H9 (cell line): ENCODE data around the gene RAB24. TPM values are rescaled to one million over a fixed set of nuclear protein-coding genes. Genes with fewer than 3 reads are reported as not detected.
A peak's percentile ranks its signal among the peaks of the same experiment; 100 is the strongest.

Experiments
- DNase-seq: peaks from one replicate; pipeline ENCODE4 v3.0.0-alpha.2; 2017
- H2AFZ ChIP-seq: one replicate; pipeline ENCODE4 v1.6.1; 2013; ENCODE audit warnings: mild to moderate bottlenecking, low read length, control low read depth, moderate library complexity
- H2AK5ac ChIP-seq: 2 replicates; pipeline ENCODE4 v1.6.1; 2013; ENCODE audit warnings: low read length, control low read depth, mixed read lengths; ENCODE audit not compliant: insufficient read length
- H2BK120ac ChIP-seq: one replicate; pipeline ENCODE4 v1.6.1; 2013; ENCODE audit warnings: low read depth, mild to moderate bottlenecking, low read length, control low read depth, inconsistent platforms; ENCODE audit not compliant: poor library complexity, severe bottlenecking
- H2BK12ac ChIP-seq: 2 replicates; pipeline ENCODE4 v1.6.1; 2013; ENCODE audit warnings: low read length, control low read depth, mixed read lengths, low read depth; ENCODE audit not compliant: insufficient read length
- H2BK15ac ChIP-seq: 2 replicates; pipeline ENCODE4 v1.6.1; 2013; ENCODE audit warnings: low read depth, low read length, control low read depth
- H2BK20ac ChIP-seq: one replicate; pipeline ENCODE4 v1.6.1; 2013; ENCODE audit warnings: low read depth, mild to moderate bottlenecking, low read length, control low read depth, inconsistent platforms; ENCODE audit not compliant: poor library complexity, severe bottlenecking
- H2BK5ac ChIP-seq: 2 replicates; pipeline ENCODE4 v1.6.1; 2013; ENCODE audit warnings: low read length, control low read depth, mixed read lengths; ENCODE audit not compliant: insufficient read length
- H3K14ac ChIP-seq: 2 replicates; pipeline ENCODE4 v1.6.1; 2013; ENCODE audit warnings: low read length, control low read depth; ENCODE audit not compliant: insufficient read depth
- H3K18ac ChIP-seq: 2 replicates; pipeline ENCODE4 v1.6.1; 2013; ENCODE audit warnings: low read depth, mild to moderate bottlenecking, mixed read lengths, low read length, control low read depth; ENCODE audit not compliant: insufficient read length
- H3K23ac ChIP-seq: 2 replicates; pipeline ENCODE4 v1.6.1; 2013; ENCODE audit warnings: low read length, control low read depth, mixed read lengths, low read depth; ENCODE audit not compliant: insufficient read length
- H3K23me2 ChIP-seq: 2 replicates; pipeline ENCODE4 v1.6.1; 2013; ENCODE audit warnings: low read depth, mild to moderate bottlenecking, mixed read lengths, low read length, control low read depth; ENCODE audit not compliant: insufficient read length, poor library complexity, severe bottlenecking
- H3K27ac ChIP-seq: 2 replicates; pipeline ENCODE4 v1.5.1; 2013; ENCODE audit warnings: low read length, control low read depth, mixed read lengths, low read depth; ENCODE audit not compliant: insufficient read length
- H3K27me3 ChIP-seq: 2 replicates; pipeline ENCODE4 v1.6.1; 2013; ENCODE audit warnings: low read length, control low read depth, inconsistent platforms; ENCODE audit not compliant: insufficient read depth
- H3K4ac ChIP-seq: 2 replicates; pipeline ENCODE4 v1.6.1; 2013; ENCODE audit warnings: low read depth, mild to moderate bottlenecking, control low read depth, inconsistent platforms, low read length, moderate library complexity
- H3K4me1 ChIP-seq: 2 replicates; pipeline ENCODE4 v1.6.1; 2013; ENCODE audit warnings: low read length, control low read depth, inconsistent platforms; ENCODE audit not compliant: insufficient read depth
- H3K4me2 ChIP-seq: 2 replicates; pipeline ENCODE4 v1.6.1; 2013; ENCODE audit warnings: low read length, control low read depth, mixed read lengths; ENCODE audit not compliant: insufficient read length, insufficient read depth
- H3K56ac ChIP-seq: 2 replicates; pipeline ENCODE4 v1.6.1; 2013; ENCODE audit warnings: low read depth, mild to moderate bottlenecking, mixed read lengths, low read length, control low read depth; ENCODE audit not compliant: insufficient read length
- H3K79me1 ChIP-seq: 2 replicates; pipeline ENCODE4 v1.6.1; 2013; ENCODE audit warnings: low read depth, mild to moderate bottlenecking, moderate library complexity, low read length, control low read depth, inconsistent platforms; ENCODE audit not compliant: insufficient read depth, poor library complexity, severe bottlenecking
- H3K79me2 ChIP-seq: 2 replicates; pipeline ENCODE4 v1.6.1; 2013; ENCODE audit warnings: low read length, control low read depth, inconsistent platforms; ENCODE audit not compliant: insufficient read depth
- H3K9ac ChIP-seq: 2 replicates; pipeline ENCODE4 v1.6.1; 2013; ENCODE audit warnings: low read length, control low read depth, mixed read lengths; ENCODE audit not compliant: insufficient read length; ENCODE audit errors: extremely low read depth
- H3K9me3 ChIP-seq: one replicate; pipeline ENCODE4 v1.6.1; 2013; ENCODE audit warnings: low read depth, low read length, inconsistent platforms; ENCODE audit not compliant: control insufficient read depth
- H3T11ph ChIP-seq: one replicate; pipeline ENCODE4 v1.6.1; 2013; ENCODE audit warnings: mild to moderate bottlenecking, low read length, control low read depth, inconsistent platforms
- H4K20me1 ChIP-seq: one replicate; pipeline ENCODE4 v1.6.1; 2013; ENCODE audit not compliant: control insufficient read depth, insufficient read length, insufficient read depth
- H4K5ac ChIP-seq: 2 replicates; pipeline ENCODE4 v1.6.1; 2013; ENCODE audit warnings: low read depth, mild to moderate bottlenecking, mixed read lengths, low read length, control low read depth; ENCODE audit not compliant: insufficient read length
- H4K8ac ChIP-seq: replicated peaks from 2 replicates; pipeline ENCODE4 v1.6.1; 2013; ENCODE audit warnings: low read length, control low read depth, mixed read lengths, low read depth; ENCODE audit not compliant: insufficient read length
- H4K91ac ChIP-seq: 2 replicates; pipeline ENCODE4 v1.6.1; 2013; ENCODE audit warnings: low read depth, mild to moderate bottlenecking, moderate library complexity, mixed read lengths, low read length, control low read depth; ENCODE audit not compliant: insufficient read length
- H3K27ac Mint-ChIP-seq, 3 experiments: 2 replicates in 2 of 3; 3 replicates in 1 of 3; pipeline ENCODE4 v1.8.0; 2020 to 2021; ENCODE audit warnings: mixed read lengths in 3 of 3, mild to moderate bottlenecking in 1 of 3, moderate library complexity in 1 of 3
- H3K27me3 Mint-ChIP-seq: 2 replicates; pipeline ENCODE4 v1.8.0; 2021; ENCODE audit warnings: low read depth, mild to moderate bottlenecking, moderate library complexity, mixed read lengths
- H3K36me3 Mint-ChIP-seq, 3 experiments: 2 replicates in 2 of 3; 3 replicates in 1 of 3; pipeline ENCODE4 v1.8.0; 2020 to 2021; ENCODE audit warnings: low read depth in 3 of 3, mixed read lengths in 3 of 3; ENCODE audit not compliant: insufficient read depth in 1 of 3
- H3K4me1 Mint-ChIP-seq, 2 experiments: 2 replicates each; pipeline ENCODE4 v1.8.0; 2020; ENCODE audit warnings: mixed read lengths in 2 of 2
- H3K4me3 Mint-ChIP-seq, 2 experiments: 2 replicates in 1 of 2; 3 replicates in 1 of 2; pipeline ENCODE4 v1.8.0; 2020 to 2021; ENCODE audit warnings: mild to moderate bottlenecking in 2 of 2, mixed read lengths in 2 of 2, moderate library complexity in 1 of 2
- H3K9me3 Mint-ChIP-seq, 2 experiments: 2 replicates in 1 of 2; 3 replicates in 1 of 2; pipeline ENCODE4 v1.8.0; 2020; ENCODE audit warnings: mild to moderate bottlenecking in 2 of 2, mixed read lengths in 2 of 2, moderate library complexity in 1 of 2
- WGBS: extraction: QIAGEN DNeasy Blood & Tissue Kit; methylation state at CpG from one replicate; pipeline ENCODE4 v1.1.7; 2013; ENCODE audit warnings: missing lambda C conversion rate, low lambda C conversion rate, mixed read lengths; ENCODE audit not compliant: insufficient read length; ENCODE audit errors: extremely low coverage; 5-methylcytosine and 5-hydroxymethylcytosine counted together
- total RNA-seq: library from RNA; stranded (reverse); gene quantifications from 2 replicates; pipeline ENCODE4 v1.2.1, GENCODE V29; 2021
- TF ChIP-seq, protein P1 (sequence below): fragments of 200-600 bp; sonication (generic); conservative IDR thresholded peaks from 3 replicates; pipeline ENCODE4 v1.8.0; 2021; ENCODE audit warnings: antibody characterized with exemption, mild to moderate bottlenecking

RAB24 gene
- total RNA-seq, 1 experiment from 2014 or later: 17.6 TPM

DNA sequence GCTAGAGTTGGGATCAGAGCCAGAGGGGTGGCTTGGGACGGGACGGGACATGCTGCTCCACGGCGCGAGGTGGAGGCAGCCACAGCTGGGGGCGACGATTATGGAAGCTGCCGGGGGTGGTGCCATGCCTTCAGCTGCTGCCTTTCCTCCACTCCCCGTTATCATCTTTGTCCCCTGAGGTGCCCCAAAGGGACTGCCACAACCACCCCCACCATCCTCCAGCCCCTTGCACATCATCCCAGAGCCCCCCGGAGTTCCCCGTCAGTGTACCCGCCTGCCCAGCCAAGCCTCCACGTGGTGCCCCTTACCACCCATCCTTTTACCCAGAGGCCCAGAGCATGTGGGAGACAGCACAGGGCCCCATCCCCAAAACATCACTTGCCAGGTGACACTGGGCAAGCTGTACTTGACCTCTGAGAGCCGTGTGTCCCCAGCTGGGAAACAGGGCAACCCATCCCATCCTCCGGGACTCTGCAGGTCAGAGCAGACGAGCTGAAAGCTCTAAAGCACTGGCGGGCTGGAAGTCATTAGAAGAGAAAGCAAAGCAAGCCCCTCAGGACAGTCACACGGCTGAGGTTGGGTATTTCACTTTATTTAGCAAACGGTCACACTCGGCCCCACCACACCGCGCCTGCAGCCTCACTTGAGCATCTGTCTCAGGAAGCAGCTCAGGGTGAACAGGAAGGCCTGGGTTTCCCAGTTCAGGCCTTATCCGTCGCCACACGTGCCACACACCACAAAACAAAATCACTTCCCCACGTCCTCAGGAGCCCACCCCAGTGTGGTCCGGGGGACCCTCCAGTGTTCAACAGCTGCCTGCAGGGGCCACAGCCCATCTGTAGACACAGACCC lies 27.7 kb upstream of the RAB24 start:
- no peaks in the 10 kb centered on the region for H3K27me3 ChIP-seq
- no peak overlapping the region for H3T11ph ChIP-seq
- no peak overlapping the region for H4K5ac ChIP-seq
- no peak overlapping the region for H3K4ac ChIP-seq
- no peak overlapping the region for H3K4me3 Mint-ChIP-seq
- no peak overlapping the region for H4K8ac ChIP-seq
- no peak overlapping the region for H2BK5ac ChIP-seq
- TF ChIP-seq, protein P1, sequence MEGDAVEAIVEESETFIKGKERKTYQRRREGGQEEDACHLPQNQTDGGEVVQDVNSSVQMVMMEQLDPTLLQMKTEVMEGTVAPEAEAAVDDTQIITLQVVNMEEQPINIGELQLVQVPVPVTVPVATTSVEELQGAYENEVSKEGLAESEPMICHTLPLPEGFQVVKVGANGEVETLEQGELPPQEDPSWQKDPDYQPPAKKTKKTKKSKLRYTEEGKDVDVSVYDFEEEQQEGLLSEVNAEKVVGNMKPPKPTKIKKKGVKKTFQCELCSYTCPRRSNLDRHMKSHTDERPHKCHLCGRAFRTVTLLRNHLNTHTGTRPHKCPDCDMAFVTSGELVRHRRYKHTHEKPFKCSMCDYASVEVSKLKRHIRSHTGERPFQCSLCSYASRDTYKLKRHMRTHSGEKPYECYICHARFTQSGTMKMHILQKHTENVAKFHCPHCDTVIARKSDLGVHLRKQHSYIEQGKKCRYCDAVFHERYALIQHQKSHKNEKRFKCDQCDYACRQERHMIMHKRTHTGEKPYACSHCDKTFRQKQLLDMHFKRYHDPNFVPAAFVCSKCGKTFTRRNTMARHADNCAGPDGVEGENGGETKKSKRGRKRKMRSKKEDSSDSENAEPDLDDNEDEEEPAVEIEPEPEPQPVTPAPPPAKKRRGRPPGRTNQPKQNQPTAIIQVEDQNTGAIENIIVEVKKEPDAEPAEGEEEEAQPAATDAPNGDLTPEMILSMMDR: no peak
- H3K9ac ChIP-seq: no peak overlapping the region
- H4K91ac ChIP-seq: no peak overlapping the region
- peaks cover 15 to 19% of the 10 kb centered on the region in 2 experiments for H3K4me1 Mint-ChIP-seq
- no peak for DNase-seq
- H2BK12ac ChIP-seq: no peak overlapping the region
- peaks cover 2% of the 10 kb centered on the region for H4K20me1 ChIP-seq
- no peak overlapping the region for H3K56ac ChIP-seq
- H3K79me1 ChIP-seq: no peaks in the 10 kb centered on the region
- H3K18ac ChIP-seq: no peak overlapping the region
- no peaks in the 10 kb centered on the region; the same call in 1 of the 2 replicates for H3K4me1 ChIP-seq
- H2BK20ac ChIP-seq: no peak overlapping the region
- WGBS: no CpG with 5 or more reads among the region's 27 CpGs
- H3K36me3 Mint-ChIP-seq: peaks cover 8 to 69% (median 65%) of the 10 kb centered on the region in 3 experiments; a peak in 6 of 7 replicates
- H3K27me3 Mint-ChIP-seq: no peaks in the 10 kb centered on the region
- no peak overlapping the region for H3K23ac ChIP-seq
- H3K9me3 Mint-ChIP-seq: no peaks in the 10 kb centered on the region
- no peak overlapping the region for H3K14ac ChIP-seq
- peak overlapping the region; percentile 56 to 74 (median 65); a peak in 5 of 7 replicates for H3K27ac Mint-ChIP-seq
- H2BK15ac ChIP-seq: no peak overlapping the region
- no peaks in the 10 kb centered on the region for H3K9me3 ChIP-seq
- H3K23me2 ChIP-seq: no peaks in the 10 kb centered on the region
- no peak overlapping the region for H3K27ac ChIP-seq
- H2AFZ ChIP-seq: no peak overlapping the region
- no peak overlapping the region for H2AK5ac ChIP-seq
- H3K79me2 ChIP-seq: no peaks in the 10 kb centered on the region
- H2BK120ac ChIP-seq: no peak overlapping the region
- no peak overlapping the region for H3K4me2 ChIP-seq
